ENCODE results near the gene CDK5R2. TPM values are rescaled to one million over a fixed set of nuclear protein-coding genes. Genes with fewer than 3 reads are reported as not detected.

The CDK5R2 gene
- polyA plus RNA-seq, 1 donor (not counting 4 experiments of a cell fraction or from before 2014, with no cell fraction given): not detected

DNA sequence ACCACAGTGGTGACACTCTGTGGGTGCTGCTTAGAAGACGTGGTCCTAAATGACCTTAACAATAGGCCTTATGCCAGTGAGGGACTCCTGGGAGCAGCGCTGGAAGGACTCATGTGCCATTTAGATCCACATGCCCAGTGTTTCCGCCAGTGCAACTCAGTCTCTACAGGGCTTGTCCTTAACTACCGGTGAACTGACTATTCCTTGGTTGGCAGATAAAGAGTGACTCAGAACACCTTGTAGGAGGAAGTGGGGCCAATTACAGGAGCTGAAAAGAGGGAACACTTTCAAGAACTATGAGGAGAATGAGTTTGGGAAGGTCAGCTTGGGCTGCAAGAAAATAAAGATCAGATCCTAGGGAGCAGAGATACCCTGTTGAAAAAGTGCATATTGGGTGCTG lies 1.8 kb upstream of the CDK5R2 start:
- Histone ChIP-seq H3K4me1 (ENCODE audit: control insufficient read depth, extremely low read depth, insufficient read depth, low read length) (no peaks in the 10 kb centered on the region), H3K9me3 (ENCODE audit: control insufficient read depth, low read depth, low read length) (no peaks in the 10 kb centered on the region), H3K4me3 (ENCODE audit: control insufficient read depth in 2 of 3, extremely low read depth in 1 of 3, insufficient read depth in 2 of 3, low read depth in 1 of 3, low read length in 3 of 3) (no peak overlapping the region), H3K36me3 (ENCODE audit: control insufficient read depth in 2 of 2, extremely low read depth in 1 of 2, insufficient read depth in 2 of 2, low read length in 2 of 2) (no peaks in the 10 kb centered on the region), H3K4me2 (ENCODE audit: control insufficient read depth, extremely low read depth, insufficient read depth, low read depth, low read length) (no peak overlapping the region), H3K27me3 (ENCODE audit: control insufficient read depth, extremely low read depth, insufficient read depth, low read length) (peaks cover 58% of the 10 kb centered on the region), H3K79me2 (ENCODE audit: control insufficient read depth, insufficient read depth, low read length) (no peaks in the 10 kb centered on the region), H3K9ac (ENCODE audit: control insufficient read depth, extremely low read depth, insufficient read depth, low read length) (no peak overlapping the region), H2AFZ (ENCODE audit: control insufficient read depth, low read length) (no peak overlapping the region), H4K20me1 (ENCODE audit: control insufficient read depth, extremely low read depth, insufficient read depth, low read length) (peaks cover 7% of the 10 kb centered on the region), H3K27ac (ENCODE audit: control insufficient read depth, insufficient read depth, low read length) (no peak overlapping the region), H3K9me1 (ENCODE audit: control insufficient read depth, extremely low read depth, insufficient read depth, low read length) (no peaks in the 10 kb centered on the region)
- TF ChIP-seq CTCF (optimal IDR thresholded peaks at IDR 0.05 in 1 of 3, IDR thresholded peaks at IDR 0.05 in 1 of 3, conservative IDR thresholded peaks at IDR 0.05 in 1 of 3; ENCODE audit: extremely low read depth in 1 of 3, insufficient read depth in 2 of 3, low read length in 3 of 3) (no peak), EZH2 (IDR thresholded peaks at IDR 0.05; ENCODE audit: low read length) (no peak)
- dilution Hi-C loops (cut with MboI; ENCODE audit: extremely low pct_ligation_motif_present, low sequenced_read_pairs): loop anchor here (5.0 kb wide), 1 partner anchor 35 kb away; no protein-coding TSS in a partner anchor
- no peak for DNase-seq (ENCODE audit: low read depth, low spot score)
- FAIRE-seq: no peak

GRCh38 chr2:218958276-218958675 lies 1.2 kb upstream of the CDK5R2 start:
- Histone ChIP-seq H3K36me3 (ENCODE audit: control insufficient read depth in 2 of 2, extremely low read depth in 1 of 2, insufficient read depth in 2 of 2, low read length in 2 of 2) (no peaks in the 10 kb centered on the region), H3K9me1 (ENCODE audit: control insufficient read depth, extremely low read depth, insufficient read depth, low read length) (no peaks in the 10 kb centered on the region), H3K9me3 (ENCODE audit: control insufficient read depth, low read depth, low read length) (no peaks in the 10 kb centered on the region), H3K79me2 (ENCODE audit: control insufficient read depth, insufficient read depth, low read length) (no peaks in the 10 kb centered on the region), H3K4me1 (ENCODE audit: control insufficient read depth, extremely low read depth, insufficient read depth, low read length) (peaks cover 3% of the 10 kb centered on the region), H3K4me3 (ENCODE audit: control insufficient read depth in 2 of 3, extremely low read depth in 1 of 3, insufficient read depth in 2 of 3, low read depth in 1 of 3, low read length in 3 of 3) (no peak overlapping the region), H4K20me1 (ENCODE audit: control insufficient read depth, extremely low read depth, insufficient read depth, low read length) (peaks cover 8% of the 10 kb centered on the region), H2AFZ (ENCODE audit: control insufficient read depth, low read length) (no peak overlapping the region), H3K27ac (ENCODE audit: control insufficient read depth, insufficient read depth, low read length) (no peak overlapping the region), H3K9ac (ENCODE audit: control insufficient read depth, extremely low read depth, insufficient read depth, low read length) (no peak overlapping the region), H3K4me2 (ENCODE audit: control insufficient read depth, extremely low read depth, insufficient read depth, low read depth, low read length) (no peak overlapping the region), H3K27me3 (ENCODE audit: control insufficient read depth, extremely low read depth, insufficient read depth, low read length) (peaks cover 62% of the 10 kb centered on the region)
- TF ChIP-seq CTCF (optimal IDR thresholded peaks at IDR 0.05 in 1 of 3, IDR thresholded peaks at IDR 0.05 in 1 of 3, conservative IDR thresholded peaks at IDR 0.05 in 1 of 3; ENCODE audit: extremely low read depth in 1 of 3, insufficient read depth in 2 of 3, low read length in 3 of 3): no peak
- no peak for TF ChIP-seq EZH2 (IDR thresholded peaks at IDR 0.05; ENCODE audit: low read length)
- DNase-seq (ENCODE audit: low read depth, low spot score): no peak
- dilution Hi-C loops (cut with MboI; ENCODE audit: extremely low pct_ligation_motif_present, low sequenced_read_pairs): loop anchor here (5.0 kb wide), 1 partner anchor 36 kb away; no protein-coding TSS in a partner anchor
- FAIRE-seq: no peak
